GM19395 (cell line): ENCODE data around the gene RNF11.

Experiments used
- ATAC-seq: cut with Tn5 transposase; IDR thresholded peaks from one replicate; pipeline ENCODE4 v1.9.1; 2021; ENCODE audit warnings: mild to moderate bottlenecking, moderate library complexity; ENCODE audit not compliant: unreplicated experiment

The RNF11 gene

GRCh38 chr1:51263147-51263877 lies 27.2 kb downstream of the RNF11 start:
- ATAC-seq, result no peak

- ATAC-seq, result no peak
Observed at GRCh38 chr1:51264451-51264850, 28.4 kb downstream of the RNF11 start.

GRCh38 chr1:51265618-51266017 lies 29.5 kb downstream of the RNF11 start:
- no peak for ATAC-seq

GRCh38 chr1:51266181-51266580 lies 30.1 kb downstream of the RNF11 start:
- ATAC-seq, result no peak

GRCh38 chr1:51266791-51267190 lies 30.7 kb downstream of the RNF11 start:
- ATAC-seq, result no peak

- ATAC-seq, result peak; percentile 47
Observed at GRCh38 chr1:51268634-51269033, 32.6 kb downstream of the RNF11 start.

- no peak for ATAC-seq
Observed at GRCh38 chr1:51270751-51271150, 34.7 kb downstream of the RNF11 start.

- no peak for ATAC-seq
Observed at GRCh38 chr1:51272916-51273315, 36.8 kb downstream of the RNF11 start.

- ATAC-seq, result no peak
Observed at GRCh38 chr1:51274676-51275075, 38.6 kb downstream of the RNF11 start.

GRCh38 chr1:51276286-51276685 lies 40.2 kb downstream of the RNF11 start:
- ATAC-seq, result no peak

- no peak for ATAC-seq
Observed at GRCh38 chr1:51280321-51280978, 44.4 kb downstream of the RNF11 start.

- ATAC-seq, result no peak
Observed at GRCh38 chr1:51281807-51282206, 45.7 kb downstream of the RNF11 start.

- ATAC-seq, result no peak
Observed at GRCh38 chr1:51282605-51283004, 46.5 kb downstream of the RNF11 start.

GRCh38 chr1:51283979-51284378 lies 47.9 kb downstream of the RNF11 start:
- no peak for ATAC-seq

- ATAC-seq, result peak; percentile 42
Observed at GRCh38 chr1:51284487-51284954, 48.4 kb downstream of the RNF11 start.

- peak; percentile 97 for ATAC-seq
Observed at GRCh38 chr1:51285055-51285454, 49.0 kb downstream of the RNF11 start.

- no peak for ATAC-seq
Observed at GRCh38 chr1:51287966-51288365, 51.9 kb downstream of the RNF11 start.

GRCh38 chr1:51288578-51288977 lies 52.5 kb downstream of the RNF11 start:
- ATAC-seq, result no peak

GRCh38 chr1:51289676-51290488 lies 53.8 kb downstream of the RNF11 start:
- ATAC-seq, result no peak

GRCh38 chr1:51290489-51290847 lies 54.4 kb downstream of the RNF11 start:
- no peak for ATAC-seq

- ATAC-seq, result no peak
Observed at GRCh38 chr1:51293898-51294515, 57.9 kb downstream of the RNF11 start.
